ENCODE results near the gene HNRNPL. TPM values are rescaled to one million over a fixed set of nuclear protein-coding genes. Genes with fewer than 3 reads are reported as not detected.
A peak's percentile ranks its signal among the peaks of the same experiment; 100 is the strongest.

Gene HNRNPL
- total and polyA plus RNA-seq, 9 of the 15 experiments (the other 6 are each of a cell fraction or from before 2014, with no cell fraction given), result 39.5 to 610 (median 299) TPM

GRCh38 chr19:38898788-38899446, 49.1 kb upstream of the HNRNPL start (continued):
- TF ChIP-seq ZNF644 (tag; IDR thresholded peaks at IDR 0.05; ENCODE audit: low read depth), result no peak
- TF ChIP-seq ZNF316 (IDR thresholded peaks at IDR 0.05), result no peak
- TF ChIP-seq MEF2D (tag; conservative IDR thresholded peaks at IDR 0.05; ENCODE audit: low read depth), result no peak
- TF ChIP-seq SAFB (IDR thresholded peaks at IDR 0.05; ENCODE audit: borderline replicate concordance, low read depth, low read length), result no peak
- TF ChIP-seq TBL1XR1 (IDR thresholded peaks at IDR 0.05; ENCODE audit: low read length in 2 of 2), result no peak
- no peak for TF ChIP-seq CBX1 (IDR thresholded peaks at IDR 0.05; ENCODE audit: low read depth)
- no peak for TF ChIP-seq HNRNPK (IDR thresholded peaks at IDR 0.05; ENCODE audit: low read depth, low read length, poor library complexity, severe bottlenecking)
- no peak for TF ChIP-seq ZNF445 (CRISPR knock-in tag; IDR thresholded peaks at IDR 0.05; ENCODE audit: low read depth)
- 0 out of 2 replicates have a peak, but pooled peaks have one; percentile 32 for TF ChIP-seq FOXK1 (CRISPR knock-in tag; IDR thresholded peaks at IDR 0.05; ENCODE audit: borderline replicate concordance)
- peak; percentile 43 for TF ChIP-seq POLR2B (IDR thresholded peaks at IDR 0.05; ENCODE audit: low read depth, partially characterized antibody)
- no peak for TF ChIP-seq ZEB2 (IDR thresholded peaks at IDR 0.05)
- TF ChIP-seq HDAC2 (IDR thresholded peaks at IDR 0.05), result no peak
- 0 out of 4 replicates have a peak, but pooled peaks of 1 of the 2 experiments have one; percentile 22 for TF ChIP-seq MLLT1 (IDR thresholded peaks at IDR 0.05)
- TF ChIP-seq TARDBP (IDR thresholded peaks at IDR 0.05), result no peak
- no peak for TF ChIP-seq POLR2G (IDR thresholded peaks at IDR 0.05; ENCODE audit: low read depth, low read length)
- no peak for TF ChIP-seq ETS1 (conservative IDR thresholded peaks at IDR 0.05; ENCODE audit: control insufficient read depth, low read depth, low read length)
- no peak for TF ChIP-seq MXI1 (IDR thresholded peaks at IDR 0.05; ENCODE audit: low read depth, low read length)
- no peak for TF ChIP-seq PRDM10 (IDR thresholded peaks at IDR 0.05; ENCODE audit: partially characterized antibody)
